ENCODE results near the gene FAF1.

- TF ChIP-seq CTCF (conservative IDR thresholded peaks at IDR 0.05 in 1 of 2, IDR thresholded peaks at IDR 0.05 in 1 of 2; ENCODE audit: low read depth in 1 of 2, low read length in 2 of 2) (no peak), EZH2 (IDR thresholded peaks at IDR 0.05; ENCODE audit: low read length, missing control alignments) (no peak)
Measured at GRCh38 chr1:50522691-50523342, 437.2 kb downstream of the FAF1 start.
